Measurements from ENCODE around the gene KIF3C. TPM values are rescaled to one million over a fixed set of nuclear protein-coding genes. Genes with fewer than 3 reads are reported as not detected.
A peak's percentile ranks its signal among the peaks of the same experiment; 100 is the strongest.
"Not testable (repeated sequence)": the region's sequence is repeated elsewhere in the genome, so short reads cannot be mapped to it uniquely, and the experiment has no call there.

KIF3C gene
- total and polyA plus RNA-seq, 2 donors (not counting 1 experiment from before 2014, with no cell fraction given), result 9.7 to 13.0 TPM

GRCh38 chr2:26017464-26018183 lies 35.3 kb upstream of the KIF3C start:
- Histone ChIP-seq H3K36me3 (ENCODE audit: control insufficient read depth, insufficient read depth, low read length) (no peaks in the 10 kb centered on the region), H3K79me2 (ENCODE audit: control insufficient read depth, insufficient read depth, low read length) (no peaks in the 10 kb centered on the region), H3K27ac (ENCODE audit: insufficient read depth, low read length) (peak overlapping the region; percentile 57), H3K9me3 (ENCODE audit: control insufficient read depth, insufficient read depth, low read depth, low read length) (no peaks in the 10 kb centered on the region), H3K9ac (ENCODE audit: insufficient read depth, low read length) (no peak overlapping the region), H2AFZ (ENCODE audit: low read length) (no peak overlapping the region), H3K4me2 (ENCODE audit: extremely low read depth, insufficient read depth, low read length) (no peak overlapping the region), H3K4me1 (ENCODE audit: control insufficient read depth, extremely low read depth, insufficient read depth, low read length) (peaks cover 15% of the 10 kb centered on the region), H3K4me3 (replicated peaks in 1 of 4; ENCODE audit: control extremely low read depth in 1 of 4, insufficient read depth in 1 of 4, low read depth in 3 of 4, low read length in 4 of 4) (no peak overlapping the region), H4K20me1 (ENCODE audit: control insufficient read depth, extremely low read depth, insufficient read depth, low read length) (no peaks in the 10 kb centered on the region), H3K27me3 (ENCODE audit: control insufficient read depth, insufficient read depth, low read length) (no peaks in the 10 kb centered on the region)
- TF ChIP-seq CTCF (conservative IDR thresholded peaks at IDR 0.05 in 1 of 2, IDR thresholded peaks at IDR 0.05 in 1 of 2; ENCODE audit: low read depth in 1 of 2, low read length in 2 of 2) (no peak), EZH2 (IDR thresholded peaks at IDR 0.05; ENCODE audit: low read length, missing control alignments) (no peak)
- no peak for DNase-seq (ENCODE audit: low read depth in 2 of 2)

- not testable (repeated sequence) for H3K27ac ChIP-seq (ENCODE audit: insufficient read depth, low read length); H3K79me2 ChIP-seq (ENCODE audit: control insufficient read depth, insufficient read depth, low read length); H3K36me3 ChIP-seq (ENCODE audit: control insufficient read depth, insufficient read depth, low read length); H3K4me3 ChIP-seq (replicated peaks in 1 of 4; ENCODE audit: control extremely low read depth in 1 of 4, insufficient read depth in 1 of 4, low read depth in 3 of 4, low read length in 4 of 4); H4K20me1 ChIP-seq (ENCODE audit: control insufficient read depth, extremely low read depth, insufficient read depth, low read length); DNase-seq (ENCODE audit: low read depth in 2 of 2); H2AFZ ChIP-seq (ENCODE audit: low read length); H3K9ac ChIP-seq (ENCODE audit: insufficient read depth, low read length); H3K27me3 ChIP-seq (ENCODE audit: control insufficient read depth, insufficient read depth, low read length); H3K9me3 ChIP-seq (ENCODE audit: control insufficient read depth, insufficient read depth, low read depth, low read length); H3K4me2 ChIP-seq (ENCODE audit: extremely low read depth, insufficient read depth, low read length)
- peaks cover 19% of the 10 kb centered on the region for H3K4me1 ChIP-seq (ENCODE audit: control insufficient read depth, extremely low read depth, insufficient read depth, low read length)
Measured at GRCh38 chr2:26016706-26017045, 34.4 kb upstream of the KIF3C start.

GRCh38 chr2:26016012-26016705 lies 33.9 kb upstream of the KIF3C start:
- no peak overlapping the region for H3K4me3 ChIP-seq (replicated peaks in 1 of 4; ENCODE audit: control extremely low read depth in 1 of 4, insufficient read depth in 1 of 4, low read depth in 3 of 4, low read length in 4 of 4)
- TF ChIP-seq CTCF (conservative IDR thresholded peaks at IDR 0.05 in 1 of 2, IDR thresholded peaks at IDR 0.05 in 1 of 2; ENCODE audit: low read depth in 1 of 2, low read length in 2 of 2) (no peak), EZH2 (IDR thresholded peaks at IDR 0.05; ENCODE audit: low read length, missing control alignments) (no peak)
- no peaks in the 10 kb centered on the region for H4K20me1 ChIP-seq (ENCODE audit: control insufficient read depth, extremely low read depth, insufficient read depth, low read length)
- H3K27me3 ChIP-seq (ENCODE audit: control insufficient read depth, insufficient read depth, low read length), result no peaks in the 10 kb centered on the region
- H3K9ac ChIP-seq (ENCODE audit: insufficient read depth, low read length), result no peak overlapping the region
- no peaks in the 10 kb centered on the region for H3K36me3 ChIP-seq (ENCODE audit: control insufficient read depth, insufficient read depth, low read length)
- peak in 1 of 2 donors; percentile 17 for DNase-seq (ENCODE audit: low read depth in 2 of 2)
- H3K9me3 ChIP-seq (ENCODE audit: control insufficient read depth, insufficient read depth, low read depth, low read length), result no peaks in the 10 kb centered on the region
- H3K79me2 ChIP-seq (ENCODE audit: control insufficient read depth, insufficient read depth, low read length), result no peaks in the 10 kb centered on the region
- no peak overlapping the region for H2AFZ ChIP-seq (ENCODE audit: low read length)
- H3K4me1 ChIP-seq (ENCODE audit: control insufficient read depth, extremely low read depth, insufficient read depth, low read length), result peaks cover 19% of the 10 kb centered on the region
- H3K4me2 ChIP-seq (ENCODE audit: extremely low read depth, insufficient read depth, low read length), result no peak overlapping the region
- no peak overlapping the region for H3K27ac ChIP-seq (ENCODE audit: insufficient read depth, low read length)

Measured in fibroblast of lung (primary cell).